Fibroblast of gingiva (primary cell): ENCODE data around the gene BGLAP.
A peak's percentile ranks its signal among the peaks of the same experiment; 100 is the strongest.
"Not testable (repeated sequence)": the region's sequence is repeated elsewhere in the genome, so short reads cannot be mapped to it uniquely, and the experiment has no call there.

ENCODE experiments used
- DNase-seq: peaks from one replicate; pipeline ENCODE4 v3.0.0-alpha.2; 2011; ENCODE audit warnings: low read depth

The BGLAP gene

GRCh38 chr1:156241926-156242325 is at the start of gene BGLAP:
TSS of gene BGLAP (plus strand) at chr1:156242184. CDS start at chr1:156242232, 48 bp downstream.
- no peak for DNase-seq

GRCh38 chr1:156193208-156193487 is 48.8 kb upstream of the BGLAP start:
- DNase-seq, result no peak

- peak; percentile 98 for DNase-seq
Observed at GRCh38 chr1:156193488-156194299, 48.3 kb upstream of the BGLAP start, which contains the start of gene SLC25A44. TSS of gene SLC25A44 (plus strand) at chr1:156194104. CDS start at chr1:156199848, 5,744 bp downstream.

GRCh38 chr1:156194300-156194652 is 47.7 kb upstream of the BGLAP start:
- no peak for DNase-seq

- DNase-seq, result no peak
Observed at GRCh38 chr1:156195853-156196252, 46.1 kb upstream of the BGLAP start.

GRCh38 chr1:156196445-156196844 is 45.5 kb upstream of the BGLAP start:
- DNase-seq, result no peak

GRCh38 chr1:156198831-156199349 is 43.1 kb upstream of the BGLAP start:
- DNase-seq, result no peak

- no peak for DNase-seq
Observed at GRCh38 chr1:156200044-156200443, 41.9 kb upstream of the BGLAP start.

GRCh38 chr1:156203331-156203730 is 38.7 kb upstream of the BGLAP start:
- no peak for DNase-seq

- peak; percentile 75 for DNase-seq
Observed at GRCh38 chr1:156204686-156205085, 37.3 kb upstream of the BGLAP start.

GRCh38 chr1:156211243-156211642 is 30.7 kb upstream of the BGLAP start:
- no peak for DNase-seq

- no peak for DNase-seq
Observed at GRCh38 chr1:156212130-156212529, 29.9 kb upstream of the BGLAP start.

GRCh38 chr1:156212833-156213643 is 28.9 kb upstream of the BGLAP start, which contains the start of gene PMF1:
TSS of gene PMF1 (plus strand) at chr1:156213007. CDS start at chr1:156213016, 9 bp downstream.
- DNase-seq, result peak; percentile 94

GRCh38 chr1:156213644-156213966 is 28.4 kb upstream of the BGLAP start:
- DNase-seq, result no peak

GRCh38 chr1:156214024-156214748 is 27.8 kb upstream of the BGLAP start:
- DNase-seq, result no peak

GRCh38 chr1:156216361-156217086 is 25.5 kb upstream of the BGLAP start:
- DNase-seq, result not testable (repeated sequence)

GRCh38 chr1:156217871-156218270 is 24.1 kb upstream of the BGLAP start:
- peak; percentile 31 for DNase-seq

- no peak for DNase-seq
Observed at GRCh38 chr1:156220226-156220625, 21.8 kb upstream of the BGLAP start.

- DNase-seq, result no peak
Observed at GRCh38 chr1:156221986-156222692, 19.8 kb upstream of the BGLAP start.

GRCh38 chr1:156225677-156226014 is 16.3 kb upstream of the BGLAP start:
- no peak for DNase-seq

- no peak for DNase-seq
Observed at GRCh38 chr1:156226116-156226538, 15.9 kb upstream of the BGLAP start.
